HG02678 (cell line): ENCODE measurements around the gene FNDC3B.

Experiments
- ATAC-seq: cut with Tn5 transposase; IDR thresholded peaks from one replicate; pipeline ENCODE4 v1.9.1; 2021; ENCODE audit warnings: mild to moderate bottlenecking, moderate library complexity; ENCODE audit not compliant: unreplicated experiment

FNDC3B gene

DNA sequence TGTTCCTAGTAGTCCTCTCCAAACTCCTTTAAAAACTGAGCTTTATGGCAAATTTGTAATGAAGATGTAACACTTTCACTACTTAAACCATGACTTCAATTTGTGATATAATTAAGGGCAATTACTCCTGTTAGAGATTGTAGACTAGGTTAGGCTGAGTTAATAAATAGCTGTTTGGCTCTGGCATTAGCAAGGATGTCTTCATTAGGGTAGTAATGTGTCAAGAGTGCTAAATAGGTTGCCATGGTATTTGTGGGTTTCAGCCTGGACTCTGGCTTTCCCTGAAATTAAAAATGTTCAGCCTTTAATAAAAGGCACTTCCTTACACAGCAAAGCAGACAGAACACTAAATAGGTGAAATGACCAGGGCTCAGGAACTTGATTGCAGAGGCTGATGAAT is 337.0 kb downstream of the FNDC3B start:
- ATAC-seq, result no peak

DNA sequence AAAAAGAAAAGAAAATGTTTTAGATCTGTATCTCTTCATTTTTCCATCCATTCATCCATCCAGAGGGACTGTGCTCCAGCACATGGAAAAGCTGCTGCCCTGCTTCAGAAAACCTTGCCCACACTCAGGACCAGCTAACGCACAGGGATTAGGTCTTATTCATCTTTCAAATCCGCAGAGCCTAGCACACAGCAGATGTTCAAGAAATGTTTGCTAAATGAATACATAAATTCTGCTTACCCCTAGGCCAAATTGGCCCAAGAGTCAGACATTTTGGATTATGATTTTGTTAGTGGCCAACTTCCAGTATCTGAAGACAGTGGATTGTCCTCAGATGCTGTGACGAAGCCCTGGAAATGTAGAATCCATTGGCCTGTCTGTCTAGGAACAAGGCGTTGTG is 337.5 kb downstream of the FNDC3B start:
- ATAC-seq, result no peak

DNA sequence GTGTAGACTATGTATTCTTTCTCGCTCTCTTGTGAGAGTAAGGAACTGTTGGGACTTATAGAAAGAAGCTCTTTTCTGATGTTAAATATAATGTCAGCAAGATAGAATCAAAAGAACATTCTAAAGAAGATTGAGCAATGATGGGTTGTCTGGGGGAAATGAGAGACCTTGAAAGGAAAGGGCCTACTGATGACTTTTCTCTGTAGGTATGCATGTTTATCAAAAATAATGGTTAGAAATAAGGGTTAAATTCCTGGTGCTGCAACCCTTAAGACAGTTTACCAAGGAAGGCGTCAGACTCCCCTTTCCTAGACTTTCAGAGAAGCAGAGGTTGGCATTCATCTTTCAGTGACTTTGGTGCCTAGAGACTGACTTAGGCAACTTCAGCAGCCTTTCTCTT is 339.1 kb downstream of the FNDC3B start:
- ATAC-seq, result no peak

DNA sequence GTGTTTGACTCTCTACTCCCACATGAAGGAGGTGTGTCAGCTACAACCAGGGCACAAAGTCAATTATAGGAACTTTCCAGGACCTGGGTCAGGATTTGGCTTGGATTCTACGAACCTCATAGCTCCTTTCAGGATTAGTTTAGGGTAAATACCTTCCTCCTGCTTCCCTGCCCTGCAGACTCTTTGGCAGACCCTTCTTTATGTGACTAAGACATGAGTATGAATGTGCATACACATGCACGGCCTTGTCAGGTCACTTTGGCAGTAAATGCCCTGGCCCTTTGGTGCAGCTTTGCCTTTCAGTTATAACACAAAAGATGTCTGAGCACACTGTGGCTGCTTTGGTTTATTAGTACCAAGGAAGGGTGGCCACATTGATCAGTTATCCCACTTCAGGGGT is 340.0 kb downstream of the FNDC3B start:
- no peak for ATAC-seq

DNA sequence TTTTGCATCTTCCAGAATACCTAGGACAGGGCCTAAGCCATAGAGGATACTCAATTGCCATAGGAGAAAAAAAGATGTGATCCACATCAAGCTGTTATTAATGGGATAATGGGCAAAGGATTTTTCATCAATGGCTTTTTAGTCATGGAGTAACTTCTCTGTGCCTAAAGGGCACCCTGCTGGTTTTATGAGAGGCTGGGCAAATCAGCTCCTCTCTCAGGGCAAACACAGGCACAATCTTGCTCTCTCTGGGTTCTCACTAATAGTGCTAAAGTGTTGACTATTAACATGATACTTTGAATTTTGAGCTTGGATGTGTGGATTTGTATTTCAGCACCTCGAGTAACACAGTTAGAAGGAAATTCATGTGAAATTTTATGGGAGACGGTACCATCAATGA is 341.3 kb downstream of the FNDC3B start:
- no peak for ATAC-seq

DNA sequence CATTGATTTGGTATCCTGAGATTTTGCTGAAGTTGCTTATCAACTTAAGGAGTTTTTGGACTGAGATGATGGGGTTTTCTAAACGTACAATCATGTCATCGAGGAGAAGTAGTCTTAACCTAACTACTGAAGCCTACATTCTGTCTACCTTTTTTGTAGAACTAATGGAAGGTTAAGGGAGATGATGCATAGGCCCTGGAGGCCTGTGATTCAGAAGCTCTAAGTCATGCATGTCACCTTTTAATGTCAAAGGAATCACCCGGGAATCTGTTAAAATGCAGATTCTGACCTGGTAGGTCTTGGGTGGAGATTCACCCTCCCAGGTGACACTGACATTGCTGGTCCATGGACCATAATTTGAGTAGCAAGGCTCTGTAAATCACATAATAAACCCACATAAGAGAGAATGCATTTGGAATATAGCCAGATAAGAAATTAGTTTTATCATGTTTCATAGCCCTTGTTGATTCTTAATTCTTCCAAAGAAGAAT is 344.0 kb downstream of the FNDC3B start:
- no peak for ATAC-seq

DNA sequence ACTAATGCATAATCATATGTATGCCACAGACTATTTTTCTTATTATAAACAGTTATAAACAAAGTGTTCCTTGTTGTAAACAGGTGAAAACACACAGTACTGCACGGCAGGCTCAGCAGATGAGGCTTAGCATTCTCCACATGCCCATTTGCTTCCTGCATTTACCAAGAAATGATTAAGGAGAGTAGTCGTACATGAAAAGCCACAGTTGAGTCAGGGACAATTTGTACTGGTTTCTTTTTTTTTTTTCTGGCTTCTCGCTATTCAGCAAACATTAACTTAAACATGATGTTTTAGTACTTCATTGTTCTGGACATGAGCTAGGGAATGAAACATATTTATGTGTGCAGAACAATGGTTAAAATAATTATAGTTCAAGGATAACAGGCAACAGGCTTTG is 345.5 kb downstream of the FNDC3B start:
- no peak for ATAC-seq

DNA sequence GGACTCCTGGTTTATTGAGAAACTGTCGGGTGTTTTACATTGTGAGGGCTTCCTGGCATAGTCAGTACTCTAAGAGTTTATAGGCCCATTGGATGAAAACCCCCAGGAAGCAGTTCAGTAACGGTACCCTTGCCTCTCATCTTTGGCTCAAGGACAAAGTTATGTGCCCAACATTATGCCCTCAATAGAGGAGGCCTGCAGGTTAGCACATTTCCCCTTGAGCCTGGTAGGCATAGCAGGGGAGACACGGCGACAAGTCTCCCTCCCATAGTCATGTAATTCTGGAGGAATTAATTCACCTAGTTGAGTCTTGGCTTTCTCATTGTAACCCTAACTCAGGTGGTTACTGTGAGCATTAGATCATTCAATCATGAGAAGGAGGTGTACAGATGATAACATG is 348.4 kb downstream of the FNDC3B start:
- ATAC-seq, result no peak

DNA sequence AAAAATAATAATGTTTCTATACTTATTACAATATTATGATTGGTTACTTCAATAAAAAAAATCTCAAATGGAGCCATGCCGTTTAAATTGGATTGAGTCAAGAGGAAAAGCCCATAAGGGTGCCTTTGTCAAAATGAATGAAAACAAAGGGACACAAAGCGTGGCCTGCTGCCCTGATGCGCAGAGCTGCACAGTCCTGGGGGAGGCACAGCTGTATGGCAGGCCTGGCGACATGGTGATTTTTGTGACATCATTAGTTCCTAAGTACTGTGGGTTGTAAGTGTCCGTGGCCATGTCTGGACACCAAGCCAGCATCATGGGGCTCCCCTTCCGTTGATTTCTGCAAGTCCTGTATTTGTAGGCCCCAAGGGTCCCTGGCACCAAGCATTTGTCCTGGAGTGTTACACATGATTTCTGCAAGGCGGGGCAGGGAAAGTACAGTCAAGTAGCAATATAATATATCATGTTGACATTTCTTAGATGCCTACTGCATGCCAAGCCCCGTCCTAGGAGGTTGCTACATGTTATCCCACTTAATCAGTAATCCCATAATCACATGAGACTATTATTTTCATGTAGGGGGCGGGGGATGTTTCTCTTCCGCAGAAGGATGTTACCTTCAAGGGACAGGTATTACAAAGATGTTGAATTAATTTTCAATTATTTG is 349.2 kb downstream of the FNDC3B start:
- ATAC-seq, result no peak

DNA sequence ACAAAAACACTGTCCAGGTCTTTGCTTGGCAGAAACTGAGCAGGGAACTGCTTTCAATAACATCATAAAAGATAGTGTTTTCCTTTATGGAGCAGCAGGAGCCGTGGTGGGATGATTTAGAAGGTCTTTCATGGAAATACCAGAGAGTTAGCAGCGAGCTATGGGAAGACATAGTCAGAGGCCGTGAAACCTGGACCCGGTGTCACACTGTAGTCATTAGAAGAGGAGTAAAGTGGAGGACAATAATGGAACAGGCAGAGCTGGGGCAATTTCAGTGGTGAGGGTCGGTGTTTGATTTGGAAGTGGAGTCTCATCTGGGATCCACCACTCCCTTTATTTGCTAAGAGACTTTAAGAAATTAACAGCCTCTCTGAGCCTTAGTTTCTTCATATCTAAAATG is 351.4 kb downstream of the FNDC3B start:
- no peak for ATAC-seq

DNA sequence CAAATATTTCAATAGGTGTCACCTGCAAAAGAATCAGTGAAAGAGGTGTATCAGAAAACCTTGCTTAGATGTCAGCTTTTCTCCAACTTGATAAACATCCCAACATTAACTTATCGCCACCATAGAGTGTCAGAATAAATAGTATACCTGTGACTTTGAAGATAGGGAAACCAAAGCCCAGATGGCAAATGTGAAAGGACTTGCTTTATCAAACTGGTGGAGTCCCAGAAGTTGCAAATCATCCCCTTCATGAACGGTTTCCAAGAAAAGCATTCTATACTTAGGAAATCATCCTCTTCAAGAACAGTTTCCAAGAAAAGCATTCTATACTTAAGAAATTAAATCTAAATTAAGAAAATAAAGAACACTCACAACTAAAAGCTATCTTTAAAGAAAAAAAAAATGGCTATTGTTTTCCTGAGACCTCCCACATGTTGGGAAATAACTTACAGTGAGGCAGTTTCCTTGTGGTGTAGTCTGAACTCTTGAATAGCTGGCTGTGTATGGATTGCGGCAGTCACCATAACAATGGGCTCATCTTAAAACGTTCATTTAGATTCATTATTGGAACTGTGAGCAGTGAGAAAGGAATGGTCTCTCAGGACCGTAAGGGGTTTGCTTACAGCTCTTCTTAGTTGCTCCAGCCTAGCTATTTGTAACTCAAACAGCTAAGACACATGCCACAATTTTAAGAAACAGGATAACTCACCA is 352.4 kb downstream of the FNDC3B start:
- no peak for ATAC-seq

DNA sequence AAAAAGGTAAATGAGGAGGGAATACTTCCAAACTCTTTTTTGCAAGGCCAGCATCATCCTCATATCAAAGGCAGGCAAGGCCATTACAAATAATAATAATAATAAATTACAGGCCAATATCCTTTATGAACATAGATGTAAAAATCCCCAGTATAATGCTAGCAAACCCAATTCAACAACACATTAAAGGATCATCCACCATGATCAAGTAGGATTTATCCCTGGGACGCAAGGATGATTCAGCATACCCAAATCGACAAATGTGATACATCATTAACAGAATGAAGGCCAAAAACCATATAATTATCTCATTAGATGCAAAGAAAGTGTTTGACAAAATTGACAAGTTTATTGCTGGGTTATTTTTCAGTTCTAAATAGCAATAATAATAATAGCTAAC is 355.3 kb downstream of the FNDC3B start:
- ATAC-seq, result no peak

DNA sequence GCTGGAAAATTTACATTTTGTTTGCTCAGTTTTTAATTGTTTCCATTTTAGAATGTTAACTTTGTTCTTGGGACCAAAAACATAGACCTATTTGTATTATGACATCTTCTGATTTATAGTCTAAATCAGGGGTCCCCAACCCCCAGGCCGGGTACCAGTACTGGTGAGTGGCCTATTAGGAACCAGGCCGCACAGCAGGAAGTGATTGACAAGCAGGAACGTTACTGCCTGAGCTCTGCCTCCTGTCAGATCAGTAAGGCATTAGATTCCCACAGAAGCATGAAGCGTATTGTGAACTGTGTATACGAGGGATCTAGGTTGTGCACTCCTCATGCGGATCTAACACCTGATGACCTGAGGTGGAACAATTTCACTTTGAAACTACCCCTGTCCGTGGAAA is 357.0 kb downstream of the FNDC3B start:
- no peak for ATAC-seq

DNA sequence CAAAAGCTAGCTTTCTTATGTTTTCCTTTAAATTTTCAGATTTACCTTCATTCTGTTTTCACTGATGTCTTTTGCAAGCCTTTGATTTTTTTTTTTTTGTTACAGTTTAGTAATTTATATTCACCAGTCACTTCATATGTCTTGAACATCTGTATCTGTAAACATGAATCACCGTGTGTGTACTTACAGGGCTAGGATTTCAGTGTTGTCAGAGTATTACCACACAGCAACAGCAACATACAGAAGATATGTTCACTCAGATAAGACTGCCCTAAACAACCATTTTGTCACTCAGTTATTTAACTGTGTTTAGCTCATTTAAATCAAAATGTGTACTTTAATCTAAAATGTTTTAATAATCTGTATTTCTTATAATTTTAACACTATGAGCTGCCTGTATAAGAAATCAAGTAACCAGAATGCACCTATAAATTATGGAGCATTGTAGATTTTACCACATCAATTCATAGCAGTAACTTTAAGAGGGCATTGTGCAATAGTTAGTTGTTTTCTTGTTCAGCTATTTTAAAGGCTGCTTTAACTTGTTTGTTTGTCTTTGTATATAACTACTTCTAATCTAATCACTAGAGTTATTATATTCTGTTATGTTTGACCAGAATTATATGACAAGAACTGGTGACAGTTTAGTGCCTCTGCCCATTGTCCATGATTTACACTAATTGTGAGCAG is 358.5 kb downstream of the FNDC3B start:
- ATAC-seq, result no peak

DNA sequence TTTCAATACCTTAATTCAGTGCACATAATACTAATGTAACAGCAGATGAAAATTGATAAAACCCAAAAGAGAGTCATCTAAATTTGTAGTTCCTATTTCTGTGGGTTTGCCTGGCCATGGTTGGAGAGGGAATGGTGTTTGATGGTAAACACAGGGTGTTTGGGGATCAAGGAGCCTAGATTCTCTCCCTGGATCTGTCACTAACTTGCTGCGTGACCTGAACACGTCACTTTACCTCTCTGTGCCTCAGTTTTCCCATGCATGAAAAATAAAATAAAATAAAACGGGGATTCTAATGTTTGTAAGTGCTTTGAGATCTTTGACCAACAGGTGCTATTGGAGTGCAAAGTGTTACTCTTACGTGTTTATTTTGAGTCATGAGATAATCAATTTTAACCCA is 359.1 kb downstream of the FNDC3B start:
- no peak for ATAC-seq

DNA sequence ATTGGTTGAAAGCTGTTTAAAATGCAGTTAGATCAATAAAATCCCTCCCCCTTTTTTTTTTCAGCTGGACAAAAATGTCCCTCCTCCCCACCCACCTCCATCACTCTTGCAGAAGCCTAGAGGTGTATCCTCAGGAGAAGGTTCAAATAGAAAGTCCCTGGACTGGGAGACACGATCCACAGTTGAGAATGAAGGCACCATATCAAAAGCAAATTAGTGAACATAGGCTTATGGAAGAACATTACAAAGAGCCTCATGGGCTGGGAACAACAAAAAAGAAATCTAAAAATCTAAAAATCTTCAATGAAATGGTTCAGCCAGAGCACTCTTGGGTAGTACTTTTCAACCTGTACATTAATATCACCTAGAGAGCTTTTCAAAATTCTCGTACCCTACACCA is 362.7 kb downstream of the FNDC3B start:
- no peak for ATAC-seq

DNA sequence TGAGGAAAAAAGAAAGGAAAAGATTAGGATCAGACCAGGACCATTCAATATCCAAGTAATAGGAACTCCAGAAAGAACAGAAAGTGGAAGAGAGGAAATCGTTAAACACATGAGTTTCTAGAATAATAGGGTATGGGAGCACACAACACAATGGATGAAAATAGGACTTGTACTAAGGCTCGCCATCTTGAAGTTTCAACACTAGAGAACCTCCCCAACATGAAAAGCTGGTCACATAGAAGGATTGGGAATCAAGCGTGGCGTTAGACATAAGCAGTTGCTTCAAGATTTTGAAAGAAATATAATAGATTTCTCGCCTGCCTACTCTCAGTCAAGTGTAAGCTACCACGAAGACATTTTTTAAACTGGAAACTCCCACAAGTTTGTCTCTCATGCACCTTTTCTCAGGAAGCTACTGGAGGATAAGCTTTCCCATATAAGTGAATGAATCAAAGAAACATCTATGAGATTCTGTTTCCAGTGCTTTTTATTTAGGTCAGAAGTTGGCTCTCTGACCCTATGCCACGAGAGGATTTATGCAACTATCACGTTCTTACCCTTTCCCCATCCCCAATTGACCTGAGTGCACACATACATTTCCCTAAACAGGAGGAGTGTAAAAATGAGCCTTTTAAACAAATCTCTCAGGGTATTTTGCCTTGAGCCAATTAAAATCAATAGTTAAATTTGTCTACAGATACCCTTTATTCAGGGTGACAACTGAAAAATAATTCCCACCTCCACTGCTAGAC is 363.7 kb downstream of the FNDC3B start:
- ATAC-seq, result no peak

DNA sequence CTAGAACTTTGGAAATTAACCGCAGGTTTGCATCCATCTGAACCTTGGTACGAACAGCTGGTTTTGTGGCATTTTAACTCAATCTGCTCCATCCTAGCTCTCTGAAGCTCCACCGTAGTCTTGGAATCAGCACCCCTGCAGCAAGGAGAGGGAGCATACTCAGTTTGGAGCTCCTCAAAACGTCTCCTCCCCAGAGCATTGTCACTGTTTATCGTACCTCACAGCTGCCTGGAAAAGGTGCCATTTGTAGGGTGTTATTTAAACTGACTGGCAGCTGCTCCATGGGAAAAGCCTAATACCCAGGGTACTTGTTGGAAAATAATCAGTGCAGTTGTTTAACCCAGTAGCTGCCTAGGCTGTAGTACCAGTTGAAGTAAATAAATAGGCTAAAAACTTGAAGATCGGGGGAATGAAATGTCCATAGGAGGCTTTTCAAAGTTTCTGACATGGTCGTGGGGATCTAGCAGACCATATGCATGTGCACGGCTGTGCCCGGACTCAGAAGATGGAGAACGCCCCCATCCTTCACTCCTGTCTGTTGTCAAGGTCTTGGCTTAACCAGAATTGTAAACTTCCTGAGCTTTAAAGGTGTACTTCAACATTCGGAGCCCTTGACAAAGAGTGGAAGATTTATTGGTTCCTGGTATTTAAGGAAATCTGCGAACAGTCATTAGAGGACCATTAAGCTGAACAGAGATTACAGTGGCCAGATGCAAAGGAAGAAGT is 365.0 kb downstream of the FNDC3B start:
- no peak for ATAC-seq

DNA sequence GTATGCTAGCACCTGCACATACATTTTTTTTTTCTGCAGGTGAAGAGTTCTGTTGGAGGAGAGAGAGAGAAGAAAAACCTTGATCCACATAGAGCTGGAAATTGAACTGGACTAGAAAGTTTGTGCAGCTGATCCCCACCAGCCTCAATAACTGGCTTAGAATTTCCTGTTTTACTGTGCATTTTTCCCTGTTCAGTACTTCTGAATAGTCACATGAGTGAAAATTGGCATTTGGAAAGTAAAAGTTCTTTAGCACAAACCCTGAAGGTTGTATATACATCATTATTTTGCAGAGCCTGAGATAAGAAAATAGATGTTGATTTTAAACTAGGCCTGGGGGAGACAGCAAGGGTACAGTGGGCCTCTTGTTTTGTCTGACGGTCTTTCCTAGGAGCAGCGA is 366.5 kb downstream of the FNDC3B start:
- ATAC-seq, result no peak

DNA sequence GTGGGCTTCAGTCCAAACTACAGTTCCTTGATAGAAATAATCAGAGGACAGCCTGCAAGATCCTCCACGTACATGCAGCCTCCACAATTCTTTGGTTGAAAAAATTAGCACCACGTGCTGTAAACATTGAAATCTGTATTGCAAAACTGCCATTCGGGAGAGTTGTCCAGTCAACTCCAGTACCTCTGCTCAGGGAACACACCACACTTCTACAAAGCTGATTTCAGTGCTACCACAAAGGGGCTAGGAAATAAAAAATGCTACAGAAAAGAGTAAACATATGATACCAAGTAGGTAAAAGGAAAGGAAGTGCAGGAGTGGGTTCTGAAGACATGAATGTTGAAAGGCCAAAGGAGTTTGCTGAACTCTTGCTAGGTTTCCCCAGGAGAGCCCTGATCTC is 368.5 kb downstream of the FNDC3B start:
- no peak for ATAC-seq
